ENCODE data around the gene NALCN. TPM values are rescaled to one million over a fixed set of nuclear protein-coding genes. Genes with fewer than 3 reads are reported as not detected.

NALCN gene
- total and polyA plus RNA-seq, 9 donors: 0.24 to 1.2 (median 0.33) TPM

GRCh38 chr13:101218484-101218883, 197.8 kb downstream of the NALCN start:
- no CpG with 5 or more reads among the region's 2 CpGs for WGBS (ENCODE audit: insufficient coverage)
- no peaks in the 10 kb centered on the region for H3K27me3 ChIP-seq (ENCODE audit: control insufficient read depth, insufficient read depth, low read length)
- H3K4me1 ChIP-seq (ENCODE audit: control insufficient read depth, insufficient read depth, low read length): no peaks in the 10 kb centered on the region
- DNase-seq: no peak
- no peaks in the 10 kb centered on the region for H3K9me3 ChIP-seq (replicated peaks; ENCODE audit: control insufficient read depth, low read depth, low read length)
- H3K36me3 ChIP-seq (ENCODE audit: control insufficient read depth, insufficient read depth, low read length): no peaks in the 10 kb centered on the region
- H3K27ac ChIP-seq (ENCODE audit: low read length): no peak overlapping the region
- no peak overlapping the region for H3K4me3 ChIP-seq (ENCODE audit: low read length)

DNA sequence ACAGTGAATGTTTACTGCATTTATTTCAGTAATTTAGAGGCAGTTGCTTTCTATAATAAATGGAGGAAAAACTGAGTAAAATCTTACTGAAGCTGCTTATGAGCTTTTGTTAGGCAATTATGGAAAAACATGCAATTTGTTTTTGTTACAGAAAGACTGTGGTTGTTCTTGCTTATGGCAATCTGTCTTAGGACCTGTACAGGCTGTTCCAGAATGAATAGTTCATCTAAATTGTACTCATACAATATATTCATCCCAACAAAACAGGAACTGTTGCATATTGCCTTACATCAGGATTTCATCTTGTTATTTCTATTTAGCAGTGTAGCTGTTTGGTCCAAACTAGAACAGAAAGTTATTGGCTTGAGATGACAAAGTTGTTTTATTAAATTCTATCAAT, 199.2 kb downstream of the NALCN start:
- Histone ChIP-seq H3K36me3 (ENCODE audit: control insufficient read depth, insufficient read depth, low read length) (no peaks in the 10 kb centered on the region), H3K9me3 (replicated peaks; ENCODE audit: control insufficient read depth, low read depth, low read length) (no peaks in the 10 kb centered on the region), H3K4me3 (ENCODE audit: low read length) (no peak overlapping the region), H3K4me1 (ENCODE audit: control insufficient read depth, insufficient read depth, low read length) (no peaks in the 10 kb centered on the region), H3K27ac (ENCODE audit: low read length) (no peak overlapping the region), H3K27me3 (ENCODE audit: control insufficient read depth, insufficient read depth, low read length) (no peaks in the 10 kb centered on the region)
- DNase-seq: no peak

GRCh38 chr13:101211261-101211660, 205.0 kb downstream of the NALCN start:
- H3K4me1 ChIP-seq (ENCODE audit: control insufficient read depth, insufficient read depth, low read length): no peaks in the 10 kb centered on the region
- H3K4me3 ChIP-seq (ENCODE audit: low read length): no peak overlapping the region
- DNase-seq: no peak
- H3K27ac ChIP-seq (ENCODE audit: low read length): no peak overlapping the region
- H3K27me3 ChIP-seq (ENCODE audit: control insufficient read depth, insufficient read depth, low read length): no peaks in the 10 kb centered on the region
- H3K36me3 ChIP-seq (ENCODE audit: control insufficient read depth, insufficient read depth, low read length): no peaks in the 10 kb centered on the region
- H3K9me3 ChIP-seq (replicated peaks; ENCODE audit: control insufficient read depth, low read depth, low read length): no peaks in the 10 kb centered on the region

- no peaks in the 10 kb centered on the region for H3K9me3 ChIP-seq (replicated peaks; ENCODE audit: control insufficient read depth, low read depth, low read length)
- H3K27ac ChIP-seq (ENCODE audit: low read length): no peak overlapping the region
- H3K36me3 ChIP-seq (ENCODE audit: control insufficient read depth, insufficient read depth, low read length): no peaks in the 10 kb centered on the region
- no peaks in the 10 kb centered on the region for H3K4me1 ChIP-seq (ENCODE audit: control insufficient read depth, insufficient read depth, low read length)
- H3K4me3 ChIP-seq (ENCODE audit: low read length): no peak overlapping the region
- no CpG with 5 or more reads among the region's 3 CpGs for WGBS (ENCODE audit: insufficient coverage)
- DNase-seq: no peak
- H3K27me3 ChIP-seq (ENCODE audit: control insufficient read depth, insufficient read depth, low read length): no peaks in the 10 kb centered on the region
Measured at GRCh38 chr13:101210774-101211173, 205.5 kb downstream of the NALCN start.

GRCh38 chr13:101209206-101209893, 207.0 kb downstream of the NALCN start:
- DNase-seq: no peak
- Histone ChIP-seq H3K9me3 (replicated peaks; ENCODE audit: control insufficient read depth, low read depth, low read length) (no peaks in the 10 kb centered on the region), H3K4me1 (ENCODE audit: control insufficient read depth, insufficient read depth, low read length) (no peaks in the 10 kb centered on the region), H3K27ac (ENCODE audit: low read length) (no peak overlapping the region), H3K4me3 (ENCODE audit: low read length) (no peak overlapping the region), H3K36me3 (ENCODE audit: control insufficient read depth, insufficient read depth, low read length) (no peaks in the 10 kb centered on the region), H3K27me3 (ENCODE audit: control insufficient read depth, insufficient read depth, low read length) (no peaks in the 10 kb centered on the region)
- WGBS (ENCODE audit: insufficient coverage): no CpG with 5 or more reads among the region's 4 CpGs

GRCh38 chr13:101205408-101205807, 210.9 kb downstream of the NALCN start:
- H3K9me3 ChIP-seq (replicated peaks; ENCODE audit: control insufficient read depth, low read depth, low read length): no peaks in the 10 kb centered on the region
- no peaks in the 10 kb centered on the region for H3K4me1 ChIP-seq (ENCODE audit: control insufficient read depth, insufficient read depth, low read length)
- H3K4me3 ChIP-seq (ENCODE audit: low read length): no peak overlapping the region
- H3K27ac ChIP-seq (ENCODE audit: low read length): no peak overlapping the region
- no CpG with 5 or more reads among the region's 2 CpGs for WGBS (ENCODE audit: insufficient coverage)
- DNase-seq: no peak
- H3K27me3 ChIP-seq (ENCODE audit: control insufficient read depth, insufficient read depth, low read length): no peaks in the 10 kb centered on the region
- no peaks in the 10 kb centered on the region for H3K36me3 ChIP-seq (ENCODE audit: control insufficient read depth, insufficient read depth, low read length)

DNA sequence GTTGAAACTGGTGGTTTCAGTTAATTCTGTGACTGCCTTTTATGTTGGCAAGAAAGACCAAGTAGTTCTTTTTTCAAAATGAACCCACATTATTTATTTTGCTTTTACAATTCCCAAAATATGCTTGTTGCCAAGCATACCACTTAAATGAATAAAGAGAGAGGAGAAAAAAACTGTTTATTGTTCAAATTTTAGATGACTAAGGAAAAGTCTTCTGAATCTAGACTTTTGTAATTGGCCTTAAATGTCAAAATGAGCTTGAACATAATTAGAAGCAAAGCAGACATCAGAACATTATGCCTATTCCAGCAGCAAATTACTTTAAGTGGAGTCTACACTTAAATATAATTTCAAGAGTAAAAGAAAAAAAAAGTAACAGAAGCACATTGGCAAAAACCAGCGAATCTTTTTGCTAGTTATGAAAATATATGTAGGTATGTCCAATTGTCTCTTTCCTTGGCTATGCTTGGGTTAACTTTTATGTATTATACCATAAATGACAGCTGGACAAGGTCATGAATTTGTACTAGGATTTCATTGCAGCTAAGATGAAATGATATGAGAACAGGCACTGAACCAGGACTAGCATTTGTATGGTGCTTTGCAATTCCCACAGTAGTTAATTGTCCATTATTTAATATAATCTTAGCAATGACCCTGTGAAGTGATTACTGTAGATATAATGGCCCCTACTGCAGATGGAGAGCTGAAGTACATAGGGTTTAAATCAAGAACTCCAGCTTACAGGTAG, 211.9 kb downstream of the NALCN start:
- H3K27ac ChIP-seq (ENCODE audit: low read length): no peak overlapping the region
- no CpG with 5 or more reads among the region's 1 CpG for WGBS (ENCODE audit: insufficient coverage)
- no peaks in the 10 kb centered on the region for H3K36me3 ChIP-seq (ENCODE audit: control insufficient read depth, insufficient read depth, low read length)
- no peaks in the 10 kb centered on the region for H3K9me3 ChIP-seq (replicated peaks; ENCODE audit: control insufficient read depth, low read depth, low read length)
- H3K4me3 ChIP-seq (ENCODE audit: low read length): no peak overlapping the region
- no peaks in the 10 kb centered on the region for H3K27me3 ChIP-seq (ENCODE audit: control insufficient read depth, insufficient read depth, low read length)
- DNase-seq: no peak
- H3K4me1 ChIP-seq (ENCODE audit: control insufficient read depth, insufficient read depth, low read length): no peaks in the 10 kb centered on the region

GRCh38 chr13:101202590-101202989, 213.7 kb downstream of the NALCN start:
- Histone ChIP-seq H3K36me3 (ENCODE audit: control insufficient read depth, insufficient read depth, low read length) (no peaks in the 10 kb centered on the region), H3K27me3 (ENCODE audit: control insufficient read depth, insufficient read depth, low read length) (no peaks in the 10 kb centered on the region), H3K4me1 (ENCODE audit: control insufficient read depth, insufficient read depth, low read length) (no peaks in the 10 kb centered on the region), H3K27ac (ENCODE audit: low read length) (no peak overlapping the region), H3K9me3 (replicated peaks; ENCODE audit: control insufficient read depth, low read depth, low read length) (no peaks in the 10 kb centered on the region), H3K4me3 (ENCODE audit: low read length) (no peak overlapping the region)
- WGBS (ENCODE audit: insufficient coverage): 55% methylated on average over 2 of the region's 6 CpGs
- DNase-seq: no peak

GRCh38 chr13:101190976-101191375, 225.3 kb downstream of the NALCN start:
- H3K4me3 ChIP-seq (ENCODE audit: low read length): no peak overlapping the region
- no peak for DNase-seq
- H3K27ac ChIP-seq (ENCODE audit: low read length): no peak overlapping the region
- H3K4me1 ChIP-seq (ENCODE audit: control insufficient read depth, insufficient read depth, low read length): no peaks in the 10 kb centered on the region
- H3K9me3 ChIP-seq (replicated peaks; ENCODE audit: control insufficient read depth, low read depth, low read length): no peaks in the 10 kb centered on the region
- WGBS (ENCODE audit: insufficient coverage): no CpG with 5 or more reads among the region's 3 CpGs
- no peaks in the 10 kb centered on the region for H3K36me3 ChIP-seq (ENCODE audit: control insufficient read depth, insufficient read depth, low read length)
- no peaks in the 10 kb centered on the region for H3K27me3 ChIP-seq (ENCODE audit: control insufficient read depth, insufficient read depth, low read length)

DNA sequence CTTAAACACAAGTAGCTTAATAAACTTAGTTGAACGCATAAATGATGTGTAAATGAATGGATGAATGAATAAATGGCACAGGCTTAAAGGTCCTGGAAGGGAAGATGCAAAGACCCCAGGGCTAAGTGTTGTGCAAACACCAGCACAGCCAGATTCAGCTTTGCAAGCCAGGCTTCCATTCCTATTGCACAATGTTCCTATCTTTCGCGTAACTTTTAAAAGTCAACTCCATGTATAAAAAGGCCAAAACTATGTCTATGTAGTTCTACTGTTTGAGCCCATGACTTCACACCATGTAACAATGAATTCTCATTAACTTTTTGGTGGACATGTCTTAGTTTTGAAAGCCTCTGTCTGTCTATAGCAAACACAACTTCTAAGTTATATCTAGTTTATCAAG, 226.0 kb downstream of the NALCN start:
- WGBS (ENCODE audit: insufficient coverage): no CpG with 5 or more reads among the region's 3 CpGs
- Histone ChIP-seq H3K27me3 (ENCODE audit: control insufficient read depth, insufficient read depth, low read length) (no peaks in the 10 kb centered on the region), H3K4me3 (ENCODE audit: low read length) (no peak overlapping the region), H3K4me1 (ENCODE audit: control insufficient read depth, insufficient read depth, low read length) (no peaks in the 10 kb centered on the region), H3K9me3 (replicated peaks; ENCODE audit: control insufficient read depth, low read depth, low read length) (no peaks in the 10 kb centered on the region), H3K27ac (ENCODE audit: low read length) (no peak overlapping the region), H3K36me3 (ENCODE audit: control insufficient read depth, insufficient read depth, low read length) (no peaks in the 10 kb centered on the region)
- DNase-seq: no peak

All from muscle of leg (tissue), 11 donors.